ENCODE measurements around the gene YY1.
"Not testable (repeated sequence)": the region's sequence is repeated elsewhere in the genome, so short reads cannot be mapped to it uniquely, and the experiment has no call there.

The YY1 gene

DNA sequence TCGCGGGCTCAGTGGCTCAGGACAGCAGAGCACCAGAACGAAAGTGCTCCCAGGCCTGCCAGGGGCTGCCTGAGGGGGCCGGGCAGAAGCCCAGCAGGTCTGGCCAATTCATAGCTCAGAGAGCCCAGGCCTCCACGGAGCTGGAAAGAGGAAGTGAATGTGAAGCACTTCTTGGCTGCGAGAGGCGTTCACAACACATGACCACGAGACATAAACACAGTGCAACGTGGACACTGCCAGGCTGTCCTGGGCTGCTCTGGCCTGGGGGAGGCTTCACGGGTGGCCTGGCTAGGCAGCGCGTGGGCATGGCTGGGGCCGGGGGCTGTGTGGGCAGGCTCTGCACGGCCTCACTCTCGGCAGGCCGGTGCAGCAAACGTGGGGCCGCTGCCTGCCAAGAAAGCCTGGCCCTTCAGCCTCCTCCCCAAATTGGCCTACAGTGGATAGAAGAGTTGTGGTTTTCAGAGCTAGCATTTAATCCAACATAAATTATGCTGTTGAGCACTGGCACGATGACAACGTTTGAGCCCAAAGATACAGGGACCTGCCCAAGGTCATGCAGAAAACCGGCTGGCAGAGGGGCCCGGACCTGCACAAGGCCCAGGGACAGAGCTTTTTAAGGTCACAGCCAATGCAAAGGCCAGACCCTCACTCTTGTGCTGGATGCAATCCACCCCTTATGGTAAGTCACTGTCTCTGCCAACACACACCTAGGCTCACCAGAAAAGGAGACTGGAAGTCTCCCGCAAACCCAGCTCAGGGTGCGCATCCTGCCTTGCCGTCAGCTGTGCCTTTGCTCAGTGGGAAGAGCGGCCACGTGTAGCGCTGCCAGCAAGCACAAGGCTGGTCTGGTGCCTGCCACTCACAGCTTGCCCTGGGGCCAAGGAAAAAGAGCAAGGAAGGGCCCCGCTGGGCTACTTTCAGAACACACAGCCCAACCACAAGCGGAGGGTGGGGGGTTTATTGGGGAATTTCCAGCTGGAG is 58.7 kb downstream of the YY1 start:
- DNase-seq: no peak

DNA sequence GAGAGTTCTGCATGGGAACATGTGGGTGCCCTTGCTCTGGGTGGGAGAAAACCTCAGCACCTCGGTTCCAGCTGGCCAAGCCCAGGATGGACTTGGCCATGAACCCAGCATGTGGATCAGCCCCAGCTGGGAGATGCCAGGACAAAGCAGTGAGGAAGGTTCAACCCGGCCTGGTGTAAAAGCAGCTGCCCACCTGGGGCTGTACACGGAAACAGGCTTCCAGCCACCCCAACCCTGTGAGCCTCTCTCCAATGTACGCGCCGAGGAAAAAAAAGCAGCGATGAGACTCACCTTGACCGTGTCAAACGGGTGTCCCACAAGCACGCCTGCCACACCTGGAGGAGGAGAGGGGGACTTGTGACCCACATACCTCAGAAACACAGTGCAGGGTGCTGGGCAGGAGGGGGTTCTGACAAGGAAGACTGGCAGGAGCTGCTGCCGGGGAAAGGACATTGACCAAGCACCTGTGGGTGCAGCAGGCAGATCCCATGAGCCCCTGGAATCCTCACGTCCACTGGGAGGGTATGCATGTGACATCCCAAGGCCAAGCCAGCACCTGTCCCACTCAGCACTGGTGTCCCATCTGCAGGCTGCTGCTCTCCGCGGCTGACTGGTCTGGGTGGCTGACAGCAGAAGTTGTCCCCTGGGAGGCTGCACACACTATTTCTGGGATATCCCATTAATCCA is 59.8 kb downstream of the YY1 start:
- no peak for DNase-seq

GRCh38 chr14:100299238-100299560 is 60.3 kb downstream of the YY1 start:
- DNase-seq: no peak

GRCh38 chr14:100302616-100303015 is 63.7 kb downstream of the YY1 start:
- no peak for DNase-seq

DNA sequence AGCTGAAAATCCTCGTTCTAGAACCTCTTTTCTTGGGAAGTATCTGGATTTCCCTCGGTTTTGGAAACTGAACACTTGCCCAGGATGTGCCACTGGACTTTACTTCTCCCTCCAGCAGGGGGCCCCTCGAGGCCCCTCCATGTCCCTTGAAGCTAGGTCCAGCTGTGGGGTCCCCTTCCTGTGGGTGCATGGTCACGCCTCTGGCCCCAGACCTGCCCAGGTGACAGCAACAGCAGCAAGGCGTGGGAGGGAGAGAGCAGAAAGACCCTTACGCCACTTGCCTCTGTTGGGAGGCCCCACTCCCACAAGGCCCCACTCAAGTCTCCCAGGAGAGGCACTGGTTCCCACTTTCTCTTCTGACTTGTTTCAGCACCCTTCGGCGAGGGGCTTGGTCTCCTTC is 64.2 kb downstream of the YY1 start:
- no peak for DNase-seq

DNA sequence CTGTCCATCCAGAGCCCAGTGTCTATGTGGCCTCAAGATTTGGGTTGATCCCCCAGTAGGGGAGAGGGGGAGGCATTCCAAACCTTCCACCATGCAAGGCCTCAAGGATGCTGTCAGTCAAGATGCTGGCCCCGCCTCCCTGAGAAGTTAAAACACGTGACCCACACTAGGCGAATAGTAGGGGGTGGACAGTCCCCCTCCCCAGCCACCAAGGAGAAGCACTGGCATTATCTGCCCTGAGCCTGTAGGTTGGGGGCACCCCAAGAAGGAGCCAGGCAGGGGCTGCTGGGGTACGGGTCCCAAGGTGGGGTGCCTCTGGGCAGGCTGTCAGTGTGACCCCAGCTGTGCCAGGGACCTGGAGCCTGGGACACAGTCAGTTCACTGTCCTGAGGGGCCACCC is 65.0 kb downstream of the YY1 start:
- DNase-seq: no peak

DNA sequence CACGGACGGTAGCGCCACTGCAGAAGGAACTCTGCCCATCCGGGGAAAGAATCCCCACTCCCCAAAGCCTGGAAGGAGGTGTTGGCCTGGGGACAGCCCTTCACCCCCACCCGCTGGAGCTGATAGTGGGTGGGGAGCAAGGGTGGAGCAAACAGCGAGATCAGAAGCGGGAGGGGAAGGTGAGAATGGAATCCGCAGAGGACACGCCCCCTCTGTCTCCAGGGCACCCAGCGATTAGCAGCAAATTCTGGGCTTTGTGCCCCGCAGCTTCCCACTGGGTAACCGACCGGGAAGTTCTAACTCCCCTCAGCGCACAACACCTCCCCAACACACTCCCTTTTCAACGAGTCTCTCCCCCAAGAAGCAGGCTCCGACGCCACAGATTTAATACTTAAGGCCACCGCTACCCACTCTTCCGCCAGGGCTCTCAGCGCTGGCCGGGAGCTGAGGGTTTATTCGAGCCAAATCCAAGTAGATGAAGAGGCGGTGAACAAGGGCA is 65.9 kb downstream of the YY1 start:
- DNase-seq: peak; percentile 27

GRCh38 chr14:100305324-100306100 is 66.6 kb downstream of the YY1 start:
- peak; percentile 37 for DNase-seq

DNA sequence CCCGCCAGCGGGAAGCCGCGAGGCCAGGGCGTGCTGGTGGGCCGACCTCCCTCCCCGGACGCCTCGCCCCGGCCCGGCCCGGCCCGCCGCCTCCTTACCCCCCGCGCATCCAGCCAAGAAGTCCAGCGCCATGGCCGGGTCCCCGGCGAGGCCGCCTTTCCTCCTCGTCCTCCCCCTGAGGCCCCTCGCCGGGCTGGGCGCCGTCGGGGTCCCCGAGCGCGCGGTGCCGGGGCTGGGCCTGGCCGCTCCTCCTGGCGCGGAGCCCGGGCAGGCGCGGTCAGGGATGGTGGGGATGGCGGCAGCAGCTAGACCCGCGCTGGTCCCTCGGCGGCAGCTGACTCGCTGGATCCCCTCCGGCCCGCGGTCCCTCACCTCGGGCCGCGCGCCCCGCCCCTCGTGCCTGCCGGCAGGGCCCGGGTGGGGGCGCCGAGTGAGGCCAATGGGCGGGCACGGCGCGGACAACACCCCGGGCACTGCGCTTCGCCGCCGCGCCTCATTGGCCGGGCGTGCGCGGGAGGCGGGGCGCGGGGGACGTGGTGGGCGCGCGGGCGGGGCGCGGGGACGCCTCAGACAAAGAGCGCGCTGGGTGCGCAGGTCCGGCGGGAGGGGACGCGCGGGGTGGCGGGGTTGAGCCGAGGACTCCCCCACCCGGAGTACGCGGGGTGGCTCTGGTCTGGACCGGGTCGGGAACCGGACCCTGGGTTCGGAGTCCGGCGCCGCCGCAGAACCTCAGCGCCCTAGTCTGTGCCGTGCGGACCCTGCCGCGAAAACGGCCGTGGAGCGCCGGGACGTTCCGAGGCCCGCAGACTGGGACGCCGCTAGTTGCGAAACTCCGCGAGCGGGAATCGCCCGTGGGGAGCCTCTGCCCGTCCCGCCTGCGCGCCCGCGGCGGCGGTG is 67.4 kb downstream of the YY1 start, which contains the start of gene SLC25A29:
SLC25A29 (minus strand) TSS at position 344 of the 897 bp plus-strand sequence; CDS start at position 132, 212 bp downstream.
- DNase-seq: peak; percentile 79

DNA sequence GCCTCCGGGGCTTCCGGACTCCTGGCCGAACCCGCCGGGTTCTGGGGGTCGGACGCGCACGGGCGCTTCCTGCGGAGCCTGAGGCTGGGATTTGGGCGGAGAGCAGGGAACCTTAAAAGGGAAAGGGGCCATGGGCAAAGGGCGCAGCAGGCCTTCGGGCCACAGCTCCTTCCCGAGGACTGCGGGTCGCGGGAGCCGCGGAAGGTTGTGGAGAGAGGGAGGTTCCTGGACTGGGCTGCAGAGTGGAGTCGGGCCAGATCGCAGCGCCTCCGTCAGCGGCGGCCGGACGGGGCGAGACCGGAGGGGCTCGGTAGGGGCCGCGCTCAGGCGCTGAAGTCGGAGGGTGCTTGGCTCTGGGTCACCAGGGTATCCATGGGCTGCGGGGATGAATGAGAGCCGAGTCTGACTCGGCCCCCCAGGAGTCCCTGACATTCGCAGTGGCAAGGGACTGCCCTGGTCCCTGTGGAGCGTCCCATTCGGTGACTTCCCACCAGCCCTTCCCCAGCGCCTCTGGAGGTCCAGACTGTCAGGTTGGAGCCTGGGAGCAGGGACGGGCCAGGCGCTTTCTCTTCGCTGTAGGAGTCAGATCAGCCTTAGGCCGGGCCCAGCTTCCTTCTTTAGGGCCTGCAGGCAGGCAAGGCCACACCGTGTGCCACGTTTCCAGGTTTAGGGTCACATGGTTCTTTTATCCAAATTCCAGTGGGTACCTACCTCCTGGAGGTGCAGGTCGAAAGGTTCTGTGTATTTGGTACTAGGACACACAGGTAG is 68.2 kb downstream of the YY1 start:
- no peak for DNase-seq

- DNase-seq: no peak
Measured at GRCh38 chr14:100307766-100308426, 69.0 kb downstream of the YY1 start.

DNA sequence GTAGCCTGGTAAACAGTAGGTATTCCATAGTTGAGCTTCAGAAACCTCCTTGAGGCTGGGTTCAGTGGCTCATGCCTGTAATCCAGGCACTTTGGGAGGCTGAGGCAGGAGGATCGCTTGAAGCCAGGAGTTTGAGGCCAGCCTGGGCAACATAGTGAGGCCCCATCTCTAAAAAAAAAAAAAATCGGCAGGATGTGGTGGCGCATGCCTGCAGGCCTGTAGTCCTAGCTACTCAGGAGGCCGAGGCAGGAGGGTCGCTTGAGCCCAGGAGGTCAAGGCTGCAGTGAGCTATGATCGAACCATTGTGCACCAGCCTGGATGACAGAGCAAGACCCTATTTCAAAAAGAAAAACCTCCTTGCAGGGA is 69.5 kb downstream of the YY1 start:
- DNase-seq: not testable (repeated sequence)

GRCh38 chr14:100309028-100309737 is 70.2 kb downstream of the YY1 start:
- DNase-seq: no peak

GRCh38 chr14:100312110-100312876 is 73.3 kb downstream of the YY1 start:
- DNase-seq: not testable (repeated sequence)

GRCh38 chr14:100312877-100313400 is 74.0 kb downstream of the YY1 start:
- no peak for DNase-seq

- DNase-seq: no peak
Measured at GRCh38 chr14:100313464-100314230, 74.7 kb downstream of the YY1 start.

GRCh38 chr14:100314724-100315123 is 75.8 kb downstream of the YY1 start:
- DNase-seq: no peak

DNA sequence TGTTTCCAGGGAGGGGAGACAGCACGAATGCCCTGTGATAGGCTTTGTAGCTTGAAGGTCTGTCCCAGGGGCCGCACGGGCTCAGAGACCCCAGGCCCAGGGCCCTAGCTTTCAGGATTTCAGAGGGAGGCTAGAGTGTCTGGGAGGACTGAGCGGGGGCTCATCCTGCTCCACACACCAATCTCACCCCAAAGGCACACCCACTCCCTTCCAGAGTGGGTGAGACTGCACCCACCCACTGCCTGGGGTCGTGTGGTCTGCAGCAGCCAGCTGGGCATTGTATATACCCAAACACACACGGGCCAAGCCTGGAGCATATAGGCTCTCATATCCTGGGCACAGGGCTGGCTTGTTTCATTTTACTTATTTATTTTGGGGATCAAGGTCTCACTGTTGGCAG is 78.4 kb downstream of the YY1 start:
- DNase-seq: no peak

Measured in CD4-positive, alpha-beta T cell treated with Interleukin-17A for 4 hours (primary cell).